Common myeloid progenitor, CD34-positive (primary cell): ENCODE results near the gene RMI2.

ENCODE experiments used
- CTCF ChIA-PET: fragments of 350-600 bp; sonication (Branson Sonifier 250); formaldehyde crosslinking; loops from one replicate; lab custom pipeline; 2021; ENCODE audit warnings: antibody characterized with exemption; lab: Charles Lee
- POLR2A ChIA-PET: fragments of 350-600 bp; sonication (Branson Sonifier 250); formaldehyde crosslinking; loops from one replicate; lab custom pipeline; 2021; ENCODE audit warnings: antibody characterized with exemption; lab: Charles Lee
- DNase-seq, 3 donors: peaks; one replicate each; pipeline versions ENCODE4 v3.0.0 to v3.0.0-alpha.2; 2013
- H3K27ac ChIP-seq, 2 experiments: 1 replicate in 1 of 2; 2 replicates in 1 of 2; pipeline ENCODE4 v1.7.0; 2013; ENCODE audit warnings: inconsistent platforms in 2 of 2, low read length in 2 of 2, mild to moderate bottlenecking in 2 of 2, low read depth in 1 of 2, moderate library complexity in 1 of 2; ENCODE audit not compliant: severe bottlenecking in 2 of 2, insufficient read depth in 1 of 2, poor library complexity in 1 of 2
- H3K27me3 ChIP-seq, 5 experiments: replicated peaks in 2 of 5; 1 replicate in 3 of 5; 2 replicates in 2 of 5; pipeline versions ENCODE4 v1.6.1 to v1.7.0; 2013; ENCODE audit warnings: low read length in 4 of 5, mild to moderate bottlenecking in 2 of 5, moderate library complexity in 2 of 5, inconsistent platforms in 1 of 5; ENCODE audit not compliant: insufficient read depth in 5 of 5, control insufficient read depth in 4 of 5
- H3K36me3 ChIP-seq, 4 experiments: 1 replicate in 2 of 4; 2 replicates in 2 of 4; pipeline versions ENCODE4 v1.6.1 to v1.7.0; 2013; ENCODE audit warnings: low read length in 3 of 4, control low read depth in 1 of 4, mild to moderate bottlenecking in 1 of 4; ENCODE audit not compliant: control insufficient read depth in 4 of 4, insufficient read depth in 4 of 4
- H3K4me1 ChIP-seq, 4 experiments: 1 replicate in 3 of 4; 2 replicates in 1 of 4; pipeline versions ENCODE4 v1.6.1 to v1.7.1; 2013; ENCODE audit warnings: low read length in 3 of 4, mild to moderate bottlenecking in 3 of 4, control low read depth in 1 of 4, inconsistent platforms in 1 of 4, moderate library complexity in 1 of 4; ENCODE audit not compliant: control insufficient read depth in 4 of 4, insufficient read depth in 4 of 4; ENCODE audit errors: control extremely low read depth in 1 of 4
- H3K4me3 ChIP-seq, 7 experiments: 1 replicate in 4 of 7; 2 replicates in 3 of 7; pipeline versions ENCODE4 v1.5.1 to v1.7.0; 2013; ENCODE audit warnings: mild to moderate bottlenecking in 7 of 7, low read length in 6 of 7, moderate library complexity in 6 of 7, inconsistent platforms in 2 of 7, low read depth in 2 of 7, control low read depth in 1 of 7; ENCODE audit not compliant: insufficient read depth in 4 of 7, control insufficient read depth in 1 of 7; ENCODE audit errors: extremely low read depth in 1 of 7
- H3K9me3 ChIP-seq, 5 experiments: 1 replicate in 4 of 5; 2 replicates in 1 of 5; pipeline versions ENCODE4 v1.6.1 to v1.7.1; 2013; ENCODE audit warnings: low read length in 4 of 5, mild to moderate bottlenecking in 2 of 5, inconsistent platforms in 1 of 5, low read depth in 1 of 5, moderate library complexity in 1 of 5; ENCODE audit not compliant: control insufficient read depth in 4 of 5, insufficient read depth in 2 of 5; ENCODE audit errors: control extremely low read depth in 1 of 5
- WGBS: methylation state at CpG from one replicate; pipeline ENCODE4 v1.1.5; 2013; ENCODE audit not compliant: insufficient coverage; 5-methylcytosine and 5-hydroxymethylcytosine counted together

RMI2 gene

DNA sequence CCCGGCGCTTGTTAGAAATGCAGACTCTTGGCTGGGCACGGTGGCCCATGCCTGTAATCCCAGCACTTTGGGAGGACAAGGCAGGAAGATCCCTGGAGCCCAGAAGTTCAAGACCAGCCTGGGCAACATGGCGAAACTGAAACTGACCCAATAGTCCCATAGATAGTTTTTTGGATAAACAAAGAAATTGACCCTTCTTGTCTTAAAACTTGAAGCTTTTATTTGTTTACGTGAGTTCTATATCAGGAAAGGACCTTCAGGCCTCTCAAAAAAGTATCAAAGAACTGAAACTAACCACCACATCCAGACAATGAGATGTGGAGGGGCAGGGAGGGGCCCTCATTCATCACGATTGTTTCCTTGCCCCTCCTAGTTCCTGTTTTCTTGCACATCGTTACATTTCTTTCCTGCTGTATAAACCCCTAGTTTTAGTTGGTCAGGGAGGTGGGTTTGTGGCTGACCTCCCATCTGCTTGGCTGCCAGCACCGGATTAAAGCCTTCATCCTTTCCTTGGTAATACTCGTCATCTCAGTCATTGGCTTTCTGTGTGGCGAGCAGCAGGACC, 34.2 kb upstream of the RMI2 start:
- DNase-seq, result peak; percentile 79 to 94 (median 92)
- ChIA-PET POLR2A (no interaction called here), CTCF (interaction anchor here (0.7 to 2.5 kb wide), 6 partner anchors 9 to 44 kb away, joined by 3 to 13 read pairs (median 4); no protein-coding TSS in a partner anchor)
- Histone ChIP-seq H3K4me3 (peak overlapping the region in 1 of 7 experiments; percentile 40), H3K9me3 (no peaks in the 10 kb centered on the region), H3K4me1 (peaks cover 7 to 48% (median 38%) of the 10 kb centered on the region in 4 experiments), H3K36me3 (no peaks in the 10 kb centered on the region), H3K27ac (no peak overlapping the region), H3K27me3 (no peaks in the 10 kb centered on the region)
- WGBS, result 75% methylated on average over 4 of the region's 10 CpGs

DNA sequence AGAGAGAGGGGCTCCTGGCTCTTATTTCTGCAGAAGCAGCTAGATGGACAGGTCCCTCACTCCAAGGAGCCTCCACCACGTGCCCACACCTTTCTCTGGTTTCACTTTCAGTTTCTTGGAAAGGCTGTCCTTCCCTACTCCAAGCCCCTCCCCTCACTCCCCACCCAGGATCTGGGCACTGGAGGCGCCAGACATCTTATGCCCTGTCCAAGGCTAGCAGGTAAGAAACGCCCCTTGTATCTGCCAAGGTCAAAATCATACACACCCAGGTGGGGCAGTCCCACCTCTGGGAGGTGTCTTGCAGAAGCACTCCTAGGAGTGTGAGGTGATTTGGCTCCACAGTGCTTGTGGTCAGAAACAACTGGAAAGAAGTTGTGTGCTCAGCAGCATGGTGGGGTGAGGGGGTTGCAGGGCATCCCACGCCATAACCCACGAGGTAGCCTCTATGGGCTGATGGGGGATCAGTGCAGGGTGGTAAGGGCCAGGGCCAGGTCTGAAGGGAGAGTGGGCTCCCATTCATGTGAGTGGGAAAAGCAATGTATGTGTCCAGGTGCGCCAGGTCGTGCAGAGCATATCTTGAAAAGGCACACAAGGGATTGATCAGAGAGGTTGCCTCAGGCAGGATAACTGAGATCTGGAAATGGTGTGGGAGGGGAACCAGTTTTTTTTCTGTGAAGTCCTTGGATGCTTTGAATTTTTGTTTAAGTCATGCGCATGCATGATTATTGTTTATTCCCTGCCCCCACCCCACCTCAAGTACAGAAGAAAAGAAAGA, 32.4 kb upstream of the RMI2 start:
- no peaks in the 10 kb centered on the region for H3K36me3 ChIP-seq
- WGBS, result 75% methylated on average over 6 of the region's 8 CpGs
- no peak overlapping the region for H3K4me3 ChIP-seq
- POLR2A ChIA-PET, result no interaction called here
- H3K9me3 ChIP-seq, result no peaks in the 10 kb centered on the region
- H3K4me1 ChIP-seq, result peaks cover 7 to 44% (median 38%) of the 10 kb centered on the region in 4 experiments
- no peak overlapping the region for H3K27ac ChIP-seq
- CTCF ChIA-PET, result interaction anchor here (0.9 to 2.5 kb wide), 2 partner anchors 12 to 45 kb away, joined by 3 to 7 read pairs; no protein-coding TSS in a partner anchor
- H3K27me3 ChIP-seq, result no peaks in the 10 kb centered on the region
- DNase-seq, result peak; percentile 43 to 78 (median 70)

DNA sequence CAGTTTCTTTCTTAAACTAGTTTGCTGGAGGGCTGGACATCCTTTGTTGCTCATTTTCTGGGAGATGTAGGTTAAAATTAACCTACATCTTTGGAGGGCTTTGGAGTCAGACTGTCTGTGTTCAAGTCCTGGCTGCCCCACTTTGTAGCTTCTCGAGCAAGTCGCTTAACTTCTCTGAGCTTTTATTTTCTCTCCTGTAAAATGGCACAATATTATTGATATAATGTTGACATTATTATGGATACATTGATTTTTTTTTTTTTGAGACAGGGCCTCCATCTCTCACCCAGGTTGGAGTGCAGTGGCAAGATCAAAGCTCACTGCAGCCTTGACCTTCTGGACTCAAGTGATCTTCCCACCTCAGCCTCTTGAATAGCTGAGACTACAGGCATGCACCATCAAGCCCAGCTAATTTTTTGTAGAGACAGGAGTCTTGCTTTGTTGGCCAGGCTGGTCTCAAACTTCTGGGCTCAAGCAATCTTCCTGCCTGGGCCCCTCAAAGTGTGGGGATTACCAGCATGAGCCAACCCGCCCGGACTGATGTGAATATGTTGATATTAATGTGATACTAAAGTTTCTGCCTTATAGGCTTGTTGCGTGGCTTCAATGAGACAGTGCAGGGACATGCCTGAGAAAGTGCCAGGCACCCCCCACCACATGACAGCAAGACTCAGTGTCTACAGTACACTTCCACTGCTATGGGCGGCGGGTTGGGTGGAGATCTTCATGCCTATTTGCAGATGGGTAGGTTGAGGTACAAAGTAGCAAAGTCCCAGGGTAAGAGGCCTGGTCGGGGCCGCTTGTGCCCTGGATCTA, 31.6 kb upstream of the RMI2 start:
- WGBS, result 97% methylated on average over 5 of the region's 9 CpGs
- CTCF ChIA-PET, result interaction anchor here (2.5 kb wide), 1 partner anchor 11 kb away, joined by 7 read pairs; no protein-coding TSS in a partner anchor
- no peaks in the 10 kb centered on the region for H3K36me3 ChIP-seq

DNA sequence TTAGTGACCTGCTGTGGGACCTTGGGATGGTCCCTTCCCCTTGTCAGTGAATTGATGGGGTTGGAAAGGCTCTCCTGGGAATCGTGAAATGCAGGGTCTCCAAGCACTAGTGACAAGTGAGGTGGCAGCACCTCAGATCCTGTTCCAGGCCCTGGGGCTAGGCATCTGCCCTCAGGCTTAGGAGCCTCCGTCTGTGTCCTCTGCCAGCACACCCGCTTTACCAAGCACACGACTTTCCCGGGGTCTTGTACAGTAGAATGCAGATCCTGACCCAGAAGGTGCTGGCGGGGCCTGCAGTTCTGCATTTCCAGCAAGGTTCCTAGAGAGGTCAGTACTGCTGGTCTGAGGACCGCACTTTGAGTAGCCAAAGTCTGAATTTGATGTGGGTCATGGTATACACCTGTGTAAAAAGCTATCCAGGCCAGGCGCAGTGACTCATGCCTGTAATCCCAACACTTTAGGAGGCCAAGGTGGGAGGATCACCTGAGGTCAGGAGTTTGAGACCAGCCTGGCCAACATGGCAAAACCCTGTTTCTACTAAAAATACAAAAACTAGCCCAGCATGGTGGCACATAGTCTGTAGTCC, 30.9 kb upstream of the RMI2 start:
- POLR2A ChIA-PET, result no interaction called here
- CTCF ChIA-PET, result no interaction called here
- peaks cover 7 to 31% (median 28%) of the 10 kb centered on the region in 4 experiments for H3K4me1 ChIP-seq
- H3K27ac ChIP-seq, result no peak overlapping the region
- H3K9me3 ChIP-seq, result no peaks in the 10 kb centered on the region
- WGBS, result 96% methylated on average over 8 of the region's 8 CpGs
- no peak overlapping the region for H3K4me3 ChIP-seq
- H3K27me3 ChIP-seq, result no peaks in the 10 kb centered on the region
- H3K36me3 ChIP-seq, result no peaks in the 10 kb centered on the region
- DNase-seq, result no peak

More for the DNA sequence above, 31.6 kb upstream of the RMI2 start:
- H3K9me3 ChIP-seq, result no peaks in the 10 kb centered on the region
- H3K27me3 ChIP-seq, result no peaks in the 10 kb centered on the region
- H3K4me3 ChIP-seq, result no peak overlapping the region
- POLR2A ChIA-PET, result no interaction called here
- peaks cover 7 to 37% (median 33%) of the 10 kb centered on the region in 4 experiments for H3K4me1 ChIP-seq
- no peak overlapping the region for H3K27ac ChIP-seq
- no peak for DNase-seq

- ChIA-PET CTCF (no interaction called here), POLR2A (no interaction called here)
- DNase-seq, result no peak
- Histone ChIP-seq H3K4me1 (peaks cover 7 to 25% (median 24%) of the 10 kb centered on the region in 4 experiments), H3K36me3 (no peaks in the 10 kb centered on the region), H3K27me3 (no peaks in the 10 kb centered on the region), H3K27ac (no peak overlapping the region), H3K4me3 (no peak overlapping the region), H3K9me3 (no peaks in the 10 kb centered on the region)
- 87% methylated on average over 11 of the region's 13 CpGs for WGBS
Measured at GRCh38 chr16:11315510-11315909, 29.7 kb upstream of the RMI2 start.

GRCh38 chr16:11316331-11317015, 28.8 kb upstream of the RMI2 start:
- 93% methylated on average over 23 of the region's 23 CpGs for WGBS
- POLR2A ChIA-PET, result no interaction called here

More at GRCh38 chr16:11316331-11317015, 28.8 kb upstream of the RMI2 start:
- Histone ChIP-seq H3K4me1 (peaks cover 3 to 16% (median 16%) of the 10 kb centered on the region in 4 experiments), H3K27ac (no peak overlapping the region), H3K36me3 (no peaks in the 10 kb centered on the region), H3K27me3 (no peaks in the 10 kb centered on the region), H3K4me3 (no peak overlapping the region), H3K9me3 (no peaks in the 10 kb centered on the region)
- CTCF ChIA-PET, result interaction anchor here (1.5 kb wide), 1 partner anchor 18 kb away, joined by 3 read pairs; no protein-coding TSS in a partner anchor
- no peak for DNase-seq
